Jurkat, Clone E6-1 (cell line): Measurements from ENCODE around the gene DCTN4.

Experiments
- DNase-seq: peaks from one replicate; pipeline ENCODE4 v3.0.0-alpha.2; 2011; ENCODE audit warnings: low read depth, low spot score
- H3K4me3 ChIP-seq: 2 replicates; pipeline ENCODE4 v1.5.1; 2011; ENCODE audit warnings: mild to moderate bottlenecking, low read length, control low read depth, moderate library complexity

DCTN4 gene

GRCh38 chr5:150689120-150689519, 69.7 kb downstream of the DCTN4 start:
- DNase-seq: no peak
- no peak overlapping the region for H3K4me3 ChIP-seq

GRCh38 chr5:150676578-150676977, 82.2 kb downstream of the DCTN4 start:
- no peak for DNase-seq
- no peak overlapping the region for H3K4me3 ChIP-seq

GRCh38 chr5:150675069-150675468, 83.7 kb downstream of the DCTN4 start:
- no peak overlapping the region for H3K4me3 ChIP-seq
- DNase-seq: no peak

GRCh38 chr5:150674341-150674821, 84.4 kb downstream of the DCTN4 start:
- no peak for DNase-seq
- no peak overlapping the region for H3K4me3 ChIP-seq

GRCh38 chr5:150672884-150673275, 85.9 kb downstream of the DCTN4 start:
- peak overlapping the region; percentile 55 for H3K4me3 ChIP-seq
- DNase-seq: no peak

- no peak for DNase-seq
- H3K4me3 ChIP-seq: peak overlapping the region; percentile 55
Measured at GRCh38 chr5:150672237-150672883, 86.5 kb downstream of the DCTN4 start.

- no peak for DNase-seq
- peak overlapping the region; percentile 55 for H3K4me3 ChIP-seq
Measured at GRCh38 chr5:150671509-150672236, 87.1 kb downstream of the DCTN4 start.

GRCh38 chr5:150670948-150671310, 87.9 kb downstream of the DCTN4 start:
- H3K4me3 ChIP-seq: no peak overlapping the region
- DNase-seq: no peak

GRCh38 chr5:150670275-150670947, 88.4 kb downstream of the DCTN4 start:
- no peak for DNase-seq
- no peak overlapping the region for H3K4me3 ChIP-seq

- no peak for DNase-seq
- H3K4me3 ChIP-seq: no peak overlapping the region
Measured at GRCh38 chr5:150665044-150665443, 93.8 kb downstream of the DCTN4 start.

GRCh38 chr5:150663936-150664335, 94.9 kb downstream of the DCTN4 start:
- no peak overlapping the region for H3K4me3 ChIP-seq
- DNase-seq: no peak

- no peak for DNase-seq
- no peak overlapping the region for H3K4me3 ChIP-seq
Measured at GRCh38 chr5:150662731-150663516, 95.9 kb downstream of the DCTN4 start.

- no peak overlapping the region for H3K4me3 ChIP-seq
- no peak for DNase-seq
Measured at GRCh38 chr5:150661821-150662596, 96.8 kb downstream of the DCTN4 start.

- DNase-seq: no peak
Measured at GRCh38 chr5:150661086-150661485, 97.7 kb downstream of the DCTN4 start, which contains the start of gene MYOZ3. TSS of gene MYOZ3 (plus strand) at chr5:150661251. CDS start at chr5:150662942, 1,691 bp downstream.

GRCh38 chr5:150660108-150660831, 98.5 kb downstream of the DCTN4 start:
- no peak for DNase-seq
- no peak overlapping the region for H3K4me3 ChIP-seq

More at GRCh38 chr5:150661086-150661485, 97.7 kb downstream of the DCTN4 start, which contains the start of gene MYOZ3:
- no peak within 1 kb of the TSS for H3K4me3 ChIP-seq

GRCh38 chr5:150659360-150660107, 99.3 kb downstream of the DCTN4 start:
- no peak overlapping the region for H3K4me3 ChIP-seq
- no peak for DNase-seq

- H3K4me3 ChIP-seq: no peak overlapping the region
- DNase-seq: no peak
Measured at GRCh38 chr5:150658699-150659265, 100.0 kb downstream of the DCTN4 start.
